K562 (cell line): Measurements from ENCODE around the gene MIP. TPM values are rescaled to one million over a fixed set of nuclear protein-coding genes. Genes with fewer than 3 reads are reported as not detected.

ENCODE experiments used
- ELF1 ChIP-seq: fragments of 200-800 bp; sonication (Bioruptor generic); IDR thresholded peaks from 2 replicates; pipeline ENCODE4 v1.6.1; 2016; ENCODE audit warnings: missing genetic modification characterization, missing compliant biosample characterization
- HCFC1 ChIP-seq: IDR thresholded peaks from 2 replicates; pipeline ENCODE4 v1.6.1; 2012; ENCODE audit warnings: low read depth, low read length, improper control_type of control experiment
- RBFOX2 ChIP-seq: fragments of 200-400 bp; formaldehyde crosslinking; IDR thresholded peaks from 2 replicates; pipeline ENCODE4 v1.6.1; 2017; ENCODE audit warnings: low read depth, mild to moderate bottlenecking, low read length, moderate library complexity
- TAF7 ChIP-seq: fragments of 450-650 bp; IDR thresholded peaks from 2 replicates; pipeline ENCODE4 v1.6.1; 2016; ENCODE audit warnings: missing genetic modification characterization, missing compliant biosample characterization
- THAP12 ChIP-seq: fragments of 250-450 bp; sonication (Bioruptor Pico); IDR thresholded peaks from 2 replicates; pipeline ENCODE4 v1.9.0; 2021; ENCODE audit warnings: mild to moderate bottlenecking, inconsistent platforms
- ZNF311 ChIP-seq: fragments of 250-450 bp; sonication (Bioruptor Pico); IDR thresholded peaks from 2 replicates; pipeline ENCODE4 v1.4.0; 2020; ENCODE audit warnings: mild to moderate bottlenecking, moderate library complexity
- polyA plus RNA-seq, 8 experiments: library from polyadenylated mRNA; depleted of rRNA in 4 of 8; stranded (reverse) in 5 of 8; unstranded in 3 of 8; fragments of >200 nt; fragmentation: Nextera tagmentation in 2 of 8; fragmentation: Illumina TruSeq in 1 of 8; extraction: Ambion mirVana in 2 of 8; extraction: Trizol in 1 of 8; gene quantifications; 2 replicates each; pipeline versions ENCODE4 v1.2.1 to v1.2.3, GENCODE V29; 2011 to 2014; ENCODE audit warnings: inconsistent platforms in 1 of 8, missing spikeins in 1 of 8
- total RNA-seq, 7 experiments: library from RNA; depleted of rRNA in 6 of 7; stranded (reverse); fragments of >200 nt in 6 of 7; fragmentation: Illumina TruSeq in 2 of 7; extraction: Trizol in 2 of 7; gene quantifications; 2 replicates each; pipeline versions ENCODE4 v1.2.1 to v1.2.3, GENCODE V29; 2011 to 2021; ENCODE audit warnings: low replicate concordance in 1 of 7

The MIP gene
- total and polyA plus RNA-seq, 9 of the 15 experiments (the other 6 are each of a cell fraction or from before 2014, with no cell fraction given), result 0.09 to 0.36 (median 0.19) TPM; not detected in 5

GRCh38 chr12:56469007-56469930, 14.8 kb upstream of the MIP start (continued):
- 0 out of 2 replicates have a peak, but pooled peaks have one; percentile 27 for TF ChIP-seq THAP12 (CRISPR knock-in tag)
- TF ChIP-seq HCFC1, result no peak
- no peak for TF ChIP-seq ZNF311
- TF ChIP-seq ELF1 (tag), result peak; percentile 70
- TF ChIP-seq TAF7 (tag), result 0 out of 2 replicates have a peak, but pooled peaks have one; percentile 24
- TF ChIP-seq RBFOX2, result peak; percentile 63
